DND-41 (cell line): Measurements from ENCODE around the gene SLC13A3.

ENCODE experiments used
- CTCF ChIP-seq: IDR thresholded peaks from 2 replicates; pipeline ENCODE4 v1.5.1; 2012; ENCODE audit warnings: borderline replicate concordance, low read length, moderate library complexity, mild to moderate bottlenecking; ENCODE audit not compliant: poor library complexity, severe bottlenecking; ENCODE audit errors: extremely low read depth
- EZH2 ChIP-seq: IDR thresholded peaks from 3 replicates; pipeline ENCODE4 v1.6.1; 2012; ENCODE audit warnings: borderline replicate concordance, low read depth, mild to moderate bottlenecking, moderate library complexity, low read length, inconsistent platforms; ENCODE audit not compliant: severe bottlenecking

- TF ChIP-seq CTCF: no peak
- no peak for TF ChIP-seq EZH2
Measured at GRCh38 chr20:46674253-46675083, 23.2 kb upstream of the SLC13A3 start.
